ENCODE data around the gene EID2B.

EID2B gene

DNA sequence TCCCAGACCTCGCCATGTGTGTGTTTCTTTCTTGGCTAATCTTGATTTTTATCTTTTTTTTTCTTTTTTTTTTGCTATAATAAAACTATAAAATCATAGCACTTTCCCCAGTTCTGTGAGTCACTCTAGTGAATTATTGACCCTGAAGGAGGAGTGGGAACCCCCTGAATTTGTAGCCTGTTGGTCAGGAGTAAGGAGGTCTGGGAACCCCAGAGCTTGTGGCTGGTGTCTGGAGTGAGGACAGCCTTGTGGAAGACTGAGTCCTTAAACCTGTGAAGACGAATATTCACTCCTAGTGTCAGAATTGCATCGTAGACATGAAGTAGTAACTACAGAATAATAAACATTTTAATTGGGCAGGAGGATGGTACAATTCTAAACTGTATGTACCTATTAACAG, 7.4 kb downstream of the EID2B start:
- no peak for FAIRE-seq

DNA sequence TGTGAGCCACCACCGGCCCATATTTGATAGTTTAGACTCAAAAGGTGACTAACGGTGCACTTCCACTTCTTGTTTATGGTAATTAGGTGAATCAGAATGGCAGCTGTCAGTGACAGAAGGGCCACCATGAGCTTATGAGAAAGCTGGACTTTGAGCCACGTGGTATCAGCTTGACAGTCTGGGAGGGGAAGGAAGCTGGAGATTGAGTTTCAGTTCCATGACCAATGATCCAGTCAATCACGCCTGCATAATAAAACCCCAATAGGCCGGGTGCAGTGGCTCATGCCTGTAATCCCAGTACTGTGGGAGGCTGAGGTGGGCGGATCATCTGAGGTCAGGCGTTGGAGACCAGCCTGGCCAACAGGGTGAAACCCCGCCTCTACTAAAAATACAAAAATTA, 8.2 kb downstream of the EID2B start:
- FAIRE-seq = no peak

DNA sequence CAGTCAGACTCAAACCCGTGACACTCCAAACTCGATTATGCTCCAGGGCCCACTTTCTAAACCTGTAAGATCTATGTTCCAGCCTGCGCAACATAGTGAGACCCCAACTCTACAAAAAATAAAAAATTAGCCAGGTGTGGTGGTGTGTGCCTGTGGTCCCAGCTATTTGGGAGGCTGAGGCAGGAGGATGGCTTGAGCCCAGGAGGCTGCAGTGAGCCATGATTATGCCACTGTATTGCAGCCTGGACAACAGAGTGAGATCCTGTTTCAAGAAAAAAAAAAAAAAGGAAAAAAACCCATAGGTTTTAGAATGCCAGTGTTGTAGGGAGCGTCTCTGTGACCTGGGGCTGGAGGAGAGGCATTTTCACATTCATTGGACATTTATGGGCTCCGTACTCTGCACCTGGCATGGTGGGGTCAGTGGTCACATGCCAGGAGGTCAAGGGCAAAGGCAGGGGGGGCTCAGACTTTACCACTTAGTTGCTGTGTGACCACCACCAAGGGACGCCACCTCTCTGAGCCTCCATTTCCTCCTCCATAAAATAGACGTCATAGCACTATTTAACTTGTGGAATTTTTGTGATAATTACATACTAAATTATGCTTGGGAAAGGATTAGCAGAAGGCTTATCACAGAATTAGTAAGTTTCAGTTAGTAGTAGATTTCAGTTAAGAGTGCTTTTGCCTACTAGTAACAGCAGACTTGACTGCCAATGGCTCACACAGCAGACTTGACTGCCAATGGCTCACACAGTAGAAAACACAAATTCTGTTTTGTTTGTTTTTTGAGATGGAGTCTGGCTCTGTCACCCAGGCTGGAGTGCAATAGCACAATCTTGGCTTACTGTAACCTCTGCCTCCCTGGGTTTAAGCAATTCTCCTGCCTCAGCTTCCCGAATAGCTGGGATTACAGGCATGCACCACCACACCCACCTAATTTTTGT, 11.8 kb downstream of the EID2B start:
- no peak for FAIRE-seq

DNA sequence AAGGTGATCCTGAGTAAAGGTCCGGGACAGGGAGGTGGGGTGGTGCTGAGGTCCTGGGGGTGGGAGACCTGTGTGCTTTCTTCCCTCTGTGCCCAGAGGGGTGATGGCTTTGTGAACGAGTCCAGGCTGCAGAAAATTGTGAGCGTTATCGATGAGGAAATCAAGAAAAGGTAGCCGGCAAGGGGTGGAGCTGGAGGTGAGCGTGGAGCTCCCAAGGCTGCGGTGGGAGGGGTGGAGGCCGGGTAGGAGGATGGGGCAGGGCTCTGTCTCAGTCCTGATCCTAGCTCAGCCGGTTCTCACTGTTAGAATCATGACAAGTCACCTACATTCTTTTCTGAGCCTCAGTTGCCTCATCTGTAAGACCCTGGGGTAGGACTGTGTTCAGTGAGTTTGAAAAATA, 13.7 kb downstream of the EID2B start:
- FAIRE-seq = no peak

DNA sequence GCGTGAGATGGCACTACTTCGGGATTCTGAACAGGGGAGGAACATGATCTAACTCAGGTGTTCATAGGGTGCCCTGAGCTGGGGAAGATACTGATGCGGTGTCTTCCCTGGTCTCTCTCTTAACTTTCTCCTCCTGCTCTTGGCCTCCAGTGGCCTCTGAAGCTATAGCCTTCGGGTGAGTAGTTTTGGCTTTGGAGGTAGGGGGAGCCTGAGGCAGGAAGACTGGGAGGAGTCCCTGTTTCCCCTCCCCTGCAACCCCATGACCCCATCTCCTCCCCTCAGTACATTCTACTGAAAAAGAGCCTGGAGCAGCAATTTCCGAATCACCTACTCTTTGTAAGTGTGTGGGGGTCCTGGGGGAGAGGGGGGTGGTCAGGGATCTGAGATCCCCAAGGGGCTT, 14.2 kb downstream of the EID2B start:
- FAIRE-seq = no peak

DNA sequence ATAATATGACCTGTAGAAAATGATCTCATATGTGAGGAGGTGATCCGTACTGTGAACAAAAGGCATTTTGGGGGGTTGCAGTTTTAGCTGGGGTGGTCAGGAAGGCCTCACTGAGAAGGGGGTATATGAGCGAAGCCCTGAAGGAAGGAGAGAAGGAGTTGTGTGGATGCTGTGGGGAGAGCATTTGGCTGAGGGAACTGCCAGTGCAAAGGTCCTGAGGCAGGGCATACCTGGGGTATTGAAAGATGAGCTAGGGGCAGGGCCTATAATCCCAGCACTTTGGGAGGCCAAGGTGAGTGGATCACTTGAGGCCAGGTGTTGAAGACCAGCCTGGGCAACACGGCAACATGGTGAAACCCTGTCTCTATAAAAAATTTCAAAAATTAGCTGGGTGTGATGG, 15.2 kb downstream of the EID2B start:
- FAIRE-seq = no peak

DNA sequence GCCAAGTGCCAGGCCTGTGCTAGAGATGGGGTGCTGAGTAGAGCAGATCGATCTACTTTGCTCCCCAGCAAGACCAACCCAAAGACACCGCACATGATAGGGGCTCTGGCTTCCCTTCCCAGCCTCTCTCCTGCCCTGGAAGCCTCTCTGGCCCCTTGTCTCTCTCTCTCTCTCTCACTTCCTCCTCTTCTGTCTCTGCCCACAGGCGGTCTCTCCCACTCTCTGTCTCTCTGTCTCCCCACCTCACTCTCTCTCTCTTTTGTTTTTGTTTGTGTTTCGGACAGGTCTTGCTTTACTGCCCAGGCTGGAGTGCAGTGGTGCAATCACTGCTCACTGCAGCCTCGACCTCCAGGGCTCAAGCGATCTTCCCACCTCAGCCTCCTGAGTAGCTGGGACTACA, 16.4 kb downstream of the EID2B start:
- no peak for FAIRE-seq

DNA sequence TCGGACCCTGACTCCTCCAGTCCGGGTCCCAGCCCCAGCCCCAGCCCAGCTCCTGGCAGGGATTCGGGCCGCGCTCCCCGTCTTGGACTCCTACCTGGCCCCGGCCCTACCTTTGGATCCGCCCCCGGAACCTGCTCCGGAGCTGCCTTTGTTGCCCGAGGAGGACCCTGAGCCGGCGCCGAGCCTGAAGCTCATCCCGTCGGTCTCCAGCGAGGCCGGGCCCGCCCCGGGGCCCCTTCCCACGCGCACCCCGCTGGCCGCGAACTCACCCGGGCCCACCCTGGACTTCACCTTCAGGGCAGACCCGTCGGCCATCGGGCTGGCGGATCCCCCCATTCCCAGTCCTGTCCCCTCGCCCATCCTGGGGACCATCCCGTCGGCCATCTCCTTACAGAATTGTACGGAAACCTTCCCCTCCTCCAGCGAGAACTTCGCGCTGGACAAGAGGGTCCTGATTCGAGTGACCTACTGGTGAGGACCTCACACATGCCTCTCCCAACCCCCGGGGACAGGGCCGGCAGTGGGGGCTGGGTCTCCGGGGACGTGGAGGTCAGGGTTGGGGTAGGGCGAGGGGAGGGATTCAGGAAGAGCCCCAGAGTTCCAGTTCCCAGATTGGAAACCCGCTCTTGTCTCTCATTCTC, 17.0 kb downstream of the EID2B start:
- no peak for FAIRE-seq

DNA sequence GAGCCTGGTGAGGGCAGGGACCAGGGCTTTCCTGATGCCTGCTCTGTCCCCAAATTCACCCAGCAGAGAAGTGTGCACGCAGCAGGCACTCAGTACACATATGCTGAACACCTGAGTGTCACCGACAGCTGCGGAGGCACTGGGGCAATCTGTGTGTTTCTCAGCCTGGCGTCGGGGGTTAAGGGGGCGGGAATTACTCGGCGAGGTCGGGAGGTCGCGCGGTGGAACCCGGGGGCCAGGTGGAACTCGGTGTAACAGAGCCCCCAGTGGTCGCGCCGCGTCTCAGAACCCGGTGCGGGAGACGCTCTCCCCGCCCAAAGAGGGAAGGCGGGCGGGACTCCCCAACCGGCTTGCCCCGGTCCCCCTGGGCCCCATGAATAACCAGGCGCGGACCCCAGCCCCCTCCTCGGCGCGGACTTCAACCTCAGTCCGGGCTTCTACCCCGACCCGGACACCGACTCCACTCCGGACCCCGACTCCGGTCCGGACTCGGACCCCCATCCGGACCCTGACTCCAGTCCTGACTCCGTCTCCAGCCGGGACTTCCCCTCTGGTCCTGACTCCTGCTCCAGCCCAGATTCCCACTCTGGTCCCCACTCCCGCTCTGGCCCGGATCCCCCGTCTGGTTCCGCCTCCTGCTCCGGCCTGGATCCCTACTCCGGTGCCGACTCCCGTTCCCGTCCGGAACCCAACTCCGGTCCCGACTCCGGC, 17.7 kb downstream of the EID2B start, which contains the start of gene SELENOV:
Gene SELENOV (plus strand): TSS at position 300 of the 711 bp plus-strand sequence. CDS start 74 bp downstream, at position 374.
- no peak for FAIRE-seq

DNA sequence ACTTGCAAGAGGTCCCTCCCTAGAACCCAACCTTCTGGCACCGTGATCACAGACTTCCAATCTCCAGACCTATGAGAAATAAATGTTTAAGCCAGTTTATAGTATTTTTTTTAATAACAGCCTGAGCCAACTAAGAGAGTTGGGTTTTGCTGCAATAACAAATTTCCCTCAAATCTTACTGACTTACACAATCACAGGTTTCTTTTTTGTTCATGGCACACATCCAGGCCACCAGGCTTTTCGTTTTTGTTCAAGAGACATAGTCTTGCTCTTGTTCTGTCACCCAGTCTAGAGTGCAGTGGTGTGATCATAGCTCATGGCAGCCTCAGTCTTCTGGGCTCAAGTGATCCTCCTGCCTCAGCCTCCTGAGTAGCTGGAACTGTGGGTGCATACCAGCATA, 19.7 kb downstream of the EID2B start:
- no peak for FAIRE-seq

DNA sequence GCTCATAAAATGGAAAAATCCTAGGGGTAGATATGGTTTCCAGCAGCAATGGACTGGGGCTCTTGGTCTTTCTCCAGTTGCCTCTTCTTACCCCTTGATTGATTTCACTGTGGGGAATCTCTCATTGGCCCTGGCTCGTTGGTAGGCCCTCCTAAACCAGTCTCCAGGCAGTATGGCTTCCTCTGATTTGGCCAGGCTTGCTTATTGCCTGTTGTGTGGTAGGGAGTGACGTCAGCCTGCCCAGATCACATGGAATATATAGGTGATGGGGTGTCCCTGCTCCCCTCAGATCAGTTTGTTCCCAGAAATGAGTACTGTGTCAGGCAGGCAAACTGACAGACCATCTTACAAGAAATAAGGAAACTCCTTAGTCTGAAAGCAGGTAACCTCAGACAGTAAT, 23.4 kb downstream of the EID2B start:
- no peak for FAIRE-seq

DNA sequence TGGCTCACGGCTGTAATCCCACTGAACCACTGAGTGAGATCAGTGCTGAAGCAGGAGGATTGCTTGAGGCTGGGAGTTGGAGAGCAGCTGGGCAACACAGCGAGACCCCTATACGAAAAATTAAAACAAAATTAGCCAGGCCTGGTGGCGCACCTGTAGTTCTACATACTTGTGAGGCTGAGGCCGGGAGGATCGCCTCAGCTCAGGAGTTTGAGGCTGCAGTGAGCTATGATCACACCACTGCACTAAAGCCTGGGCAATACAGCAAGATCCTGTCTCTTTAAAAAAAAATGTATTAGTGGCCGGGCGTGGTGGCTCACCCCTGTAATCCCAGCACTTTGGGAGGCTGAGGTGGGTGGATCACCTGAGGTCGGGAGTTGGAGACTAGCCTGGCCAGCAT, 24.0 kb downstream of the EID2B start:
- no peak for FAIRE-seq

DNA sequence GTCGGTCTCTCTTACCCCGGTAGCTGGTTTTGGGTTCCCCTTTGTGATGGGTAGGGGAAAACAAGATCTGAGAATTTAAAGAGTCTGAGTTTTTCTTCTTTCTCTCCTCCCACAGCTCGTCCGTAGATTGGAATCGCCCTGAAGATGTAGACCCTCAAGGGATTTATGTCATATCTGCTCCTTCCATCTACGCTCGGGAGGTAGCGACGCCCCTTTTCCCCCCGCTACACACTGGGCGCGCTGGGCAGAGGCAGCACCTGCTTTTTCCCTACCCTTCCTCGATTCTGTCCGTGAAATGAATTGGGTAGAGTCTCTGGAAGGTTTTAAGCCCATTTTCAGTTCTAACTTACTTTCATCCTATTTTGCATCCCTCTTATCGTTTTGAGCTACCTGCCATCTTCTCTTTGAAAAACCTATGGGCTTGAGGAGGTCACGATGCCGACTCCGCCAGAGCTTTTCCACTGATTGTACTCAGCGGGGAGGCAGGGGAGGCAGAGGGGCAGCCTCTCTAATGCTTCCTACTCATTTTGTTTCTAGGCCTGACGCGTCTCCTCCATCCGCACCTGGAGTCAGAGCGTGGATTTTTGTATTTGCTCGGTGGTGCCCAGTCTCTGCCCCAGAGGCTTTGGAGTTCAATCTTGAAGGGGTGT, 24.8 kb downstream of the EID2B start:
- no peak for FAIRE-seq

DNA sequence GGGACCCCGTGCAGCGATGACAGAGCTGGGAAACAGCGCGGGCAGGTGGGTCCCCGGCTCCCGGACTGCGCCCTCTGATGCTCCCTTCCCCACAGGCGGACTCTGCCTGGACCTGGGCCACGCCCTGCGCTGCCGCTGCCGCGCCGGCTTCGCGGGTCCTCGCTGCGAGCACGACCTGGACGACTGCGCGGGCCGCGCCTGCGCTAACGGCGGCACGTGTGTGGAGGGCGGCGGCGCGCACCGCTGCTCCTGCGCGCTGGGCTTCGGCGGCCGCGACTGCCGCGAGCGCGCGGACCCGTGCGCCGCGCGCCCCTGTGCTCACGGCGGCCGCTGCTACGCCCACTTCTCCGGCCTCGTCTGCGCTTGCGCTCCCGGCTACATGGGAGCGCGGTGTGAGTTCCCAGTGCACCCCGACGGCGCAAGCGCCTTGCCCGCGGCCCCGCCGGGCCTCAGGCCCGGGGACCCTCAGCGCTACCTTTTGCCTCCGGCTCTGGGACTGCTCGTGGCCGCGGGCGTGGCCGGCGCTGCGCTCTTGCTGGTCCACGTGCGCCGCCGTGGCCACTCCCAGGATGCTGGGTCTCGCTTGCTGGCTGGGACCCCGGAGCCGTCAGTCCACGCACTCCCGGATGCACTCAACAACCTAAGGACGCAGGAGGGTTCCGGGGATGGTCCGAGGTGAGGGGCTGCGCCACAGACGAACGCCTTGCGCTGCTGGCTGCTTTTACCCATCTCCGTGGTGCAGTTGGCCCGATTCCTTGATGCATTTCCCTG, 25.5 kb downstream of the EID2B start:
- no peak for FAIRE-seq

DNA sequence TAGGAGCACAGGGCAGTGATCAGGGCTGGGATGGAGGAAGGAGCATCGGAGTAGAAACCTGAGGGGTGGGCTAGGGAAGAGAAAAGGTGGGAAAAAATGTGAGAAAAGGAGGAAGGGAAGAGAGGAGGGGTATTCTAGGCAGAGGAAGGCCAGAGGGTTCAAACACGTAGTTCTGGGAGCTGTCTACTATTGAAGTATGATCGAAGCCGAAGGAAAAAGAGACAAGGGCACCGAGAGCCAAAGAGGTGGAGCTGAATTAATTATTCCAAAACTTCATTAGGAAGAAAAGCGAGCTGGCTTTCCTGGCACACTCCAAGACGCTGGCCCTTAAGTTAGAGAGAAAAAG, 26.1 kb downstream of the EID2B start:
- FAIRE-seq = no peak

DNA sequence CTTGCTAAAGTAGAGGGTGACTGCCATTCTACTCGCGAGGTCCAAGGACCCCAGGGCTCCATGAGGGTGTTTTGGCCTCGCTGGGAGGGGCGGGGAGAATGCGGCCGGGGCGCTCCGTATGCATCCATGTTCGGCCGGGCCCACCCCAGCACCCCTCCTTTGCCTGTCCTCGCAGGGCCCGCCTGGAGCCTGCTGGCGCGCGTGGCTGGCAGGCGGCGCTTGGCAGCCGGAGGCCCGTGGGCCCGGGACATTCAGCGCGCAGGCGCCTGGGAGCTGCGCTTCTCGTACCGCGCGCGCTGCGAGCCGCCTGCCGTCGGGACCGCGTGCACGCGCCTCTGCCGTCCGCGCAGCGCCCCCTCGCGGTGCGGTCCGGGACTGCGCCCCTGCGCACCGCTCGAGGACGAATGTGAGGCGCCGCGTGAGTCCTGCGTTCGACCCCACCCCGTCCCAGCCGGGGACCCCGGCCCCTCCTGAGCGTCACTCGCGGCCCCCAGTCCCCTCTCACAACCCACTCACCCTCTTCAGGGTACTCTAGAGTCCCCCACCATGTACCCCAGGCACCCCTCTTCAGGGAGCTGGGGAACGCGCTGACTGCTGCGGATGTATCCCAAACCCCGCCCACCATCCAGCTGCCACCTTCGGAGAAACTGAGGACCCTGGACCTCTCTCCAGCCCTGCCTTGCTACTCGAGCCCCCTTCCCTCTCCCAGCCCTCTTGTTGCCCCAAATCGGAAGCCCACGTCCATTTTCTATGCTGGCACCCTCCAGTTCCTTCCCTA, 29.8 kb downstream of the EID2B start:
- FAIRE-seq = no peak

DNA sequence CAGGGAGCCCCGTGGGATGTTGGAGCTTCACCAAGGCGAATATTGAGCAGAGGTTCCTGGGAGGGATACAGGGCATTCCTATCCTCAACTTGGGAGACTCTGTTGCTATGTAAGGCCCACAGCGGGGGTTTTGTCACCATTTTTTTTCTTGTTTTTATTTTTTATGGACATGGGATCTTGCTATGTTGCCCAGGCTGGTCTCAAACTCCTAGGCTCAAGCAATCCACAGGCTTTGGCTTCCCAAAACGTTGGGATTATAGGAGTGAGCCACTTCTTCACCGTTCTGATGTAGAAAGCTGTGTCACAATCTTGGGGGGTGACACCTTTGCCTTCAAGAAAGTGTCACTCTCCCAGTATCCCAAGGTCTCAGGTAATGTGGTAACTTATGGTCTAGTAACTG, 31.3 kb downstream of the EID2B start:
- FAIRE-seq = no peak

DNA sequence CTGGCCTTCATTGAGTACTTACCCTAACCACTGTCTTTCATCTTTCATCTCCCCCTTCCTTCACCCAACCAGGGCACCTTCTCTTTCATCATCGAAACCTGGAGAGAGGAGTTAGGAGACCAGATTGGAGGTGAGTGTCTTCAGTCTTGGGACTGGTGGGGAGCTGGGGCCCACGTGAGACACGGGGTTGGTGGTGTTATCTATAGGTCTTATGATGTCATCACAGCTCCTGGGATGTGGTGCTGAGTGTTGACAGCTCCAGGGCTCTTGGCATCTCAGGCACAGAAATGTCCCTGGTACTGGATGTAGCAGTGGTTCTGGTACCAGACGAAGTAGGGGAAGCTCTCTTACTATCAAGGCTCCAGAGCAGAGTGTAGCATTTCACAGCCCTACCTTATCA, 32.1 kb downstream of the EID2B start:
- FAIRE-seq = no peak

DNA sequence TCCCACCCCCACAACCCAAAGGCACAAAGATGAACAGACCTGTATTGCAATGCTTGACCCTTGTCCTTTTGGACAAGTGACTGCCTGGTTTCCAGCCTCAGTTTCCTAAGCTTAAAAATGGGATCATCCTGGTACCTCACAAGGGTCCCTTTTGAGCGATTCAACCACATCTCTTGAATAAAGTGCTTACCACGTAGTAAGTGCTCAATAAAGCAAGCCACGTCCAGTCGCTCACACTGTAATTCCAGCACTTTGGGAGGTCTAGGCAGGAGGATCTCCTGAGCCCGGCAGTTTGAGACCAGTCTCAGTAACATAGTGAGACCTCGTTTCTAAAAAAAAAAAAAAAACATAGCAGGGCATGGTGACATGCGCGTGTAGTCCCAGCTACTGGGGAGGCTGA, 32.7 kb downstream of the EID2B start:
- no peak for FAIRE-seq

DNA sequence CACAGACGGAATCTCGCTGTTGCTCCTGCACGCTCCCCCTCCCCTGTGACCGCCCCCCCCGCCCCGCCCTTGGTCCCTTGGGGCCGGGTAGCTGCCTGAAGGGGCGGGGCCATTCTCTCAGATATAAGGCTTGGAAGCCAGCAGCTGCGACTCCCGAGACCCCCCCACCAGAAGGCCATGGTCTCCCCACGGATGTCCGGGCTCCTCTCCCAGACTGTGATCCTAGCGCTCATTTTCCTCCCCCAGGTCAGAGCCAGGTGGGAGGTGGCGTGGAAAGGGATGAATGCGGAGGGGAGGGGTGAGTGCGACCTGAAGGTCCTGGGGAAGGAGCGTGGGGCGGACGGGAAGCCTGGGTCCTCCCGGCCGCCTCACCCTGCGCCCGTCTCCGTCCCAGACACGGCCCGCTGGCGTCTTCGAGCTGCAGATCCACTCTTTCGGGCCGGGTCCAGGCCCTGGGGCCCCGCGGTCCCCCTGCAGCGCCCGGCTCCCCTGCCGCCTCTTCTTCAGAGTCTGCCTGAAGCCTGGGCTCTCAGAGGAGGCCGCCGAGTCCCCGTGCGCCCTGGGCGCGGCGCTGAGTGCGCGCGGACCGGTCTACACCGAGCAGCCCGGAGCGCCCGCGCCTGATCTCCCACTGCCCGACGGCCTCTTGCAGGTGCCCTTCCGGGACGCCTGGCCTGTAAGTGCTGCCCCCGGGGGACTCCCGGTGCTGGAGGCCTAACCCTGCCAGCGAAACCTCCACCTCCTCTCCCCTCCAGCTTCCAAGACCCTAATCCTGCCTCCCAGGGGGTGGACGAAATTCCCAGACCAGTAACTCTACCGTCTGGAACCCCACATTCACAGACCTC, 33.6 kb downstream of the EID2B start, which contains the start of gene DLL3:
Gene DLL3 (plus strand): TSS at position 150 of the 845 bp plus-strand sequence. CDS start 28 bp downstream, at position 178.
- no peak for FAIRE-seq

All from A204.1 (cell line).